ENCODE measurements around the gene MINDY4B.

MINDY4B gene

GRCh38 chr3:150905339-150905738 lies at the start of gene MINDY4B:
MINDY4B (minus strand) TSS chr3:150905439; CDS start chr3:150905439, 0 bp downstream.
- DNase-seq: no peak

GRCh38 chr3:150951923-150952322 lies 46.7 kb upstream of the MINDY4B start:
- DNase-seq: no peak

GRCh38 chr3:150945226-150946032 lies 40.2 kb upstream of the MINDY4B start:
- DNase-seq: no peak

GRCh38 chr3:150942221-150942620 lies 37.0 kb upstream of the MINDY4B start:
- DNase-seq: no peak

GRCh38 chr3:150936693-150937092 lies 31.5 kb upstream of the MINDY4B start:
- no peak for DNase-seq

GRCh38 chr3:150933473-150933995 lies 28.3 kb upstream of the MINDY4B start:
- DNase-seq: no peak

GRCh38 chr3:150931745-150932144 lies 26.5 kb upstream of the MINDY4B start:
- DNase-seq: no peak

GRCh38 chr3:150930839-150931238 lies 25.6 kb upstream of the MINDY4B start:
- DNase-seq: no peak

GRCh38 chr3:150928234-150928633 lies 23.0 kb upstream of the MINDY4B start:
- DNase-seq: no peak

- no peak for DNase-seq
Measured at GRCh38 chr3:150926328-150926727, 21.1 kb upstream of the MINDY4B start.

- DNase-seq: peak; percentile 84
Measured at GRCh38 chr3:150925751-150926201, 20.5 kb upstream of the MINDY4B start.

GRCh38 chr3:150922611-150923010 lies 17.4 kb upstream of the MINDY4B start:
- DNase-seq: no peak

- DNase-seq: no peak
Measured at GRCh38 chr3:150921209-150921608, 16.0 kb upstream of the MINDY4B start.

GRCh38 chr3:150920236-150920635 lies 15.0 kb upstream of the MINDY4B start:
- no peak for DNase-seq

GRCh38 chr3:150917951-150918350 lies 12.7 kb upstream of the MINDY4B start:
- no peak for DNase-seq

GRCh38 chr3:150913133-150913922 lies 8.1 kb upstream of the MINDY4B start:
- DNase-seq: no peak

- DNase-seq: no peak
Measured at GRCh38 chr3:150912501-150912900, 7.3 kb upstream of the MINDY4B start.

- no peak for DNase-seq
Measured at GRCh38 chr3:150911771-150912170, 6.5 kb upstream of the MINDY4B start.

GRCh38 chr3:150906461-150906860 lies 1.2 kb upstream of the MINDY4B start:
- no peak for DNase-seq

- DNase-seq: no peak
Measured at GRCh38 chr3:150905746-150906145, 507 bp upstream of the MINDY4B start.

GRCh38 chr3:150902988-150903387 lies 2.3 kb downstream of the MINDY4B start:
- DNase-seq: no peak

- DNase-seq: no peak
Measured at GRCh38 chr3:150901793-150902192, 3.4 kb downstream of the MINDY4B start.

GRCh38 chr3:150899141-150899540 lies 6.1 kb downstream of the MINDY4B start:
- no peak for DNase-seq

Measured in activated CD8-positive, alpha-beta memory T cell treated with anti-CD3 and anti-CD28 coated beads, Interleukin-2, amount 50 U/mL, for 48 hours (primary cell).